ENCODE results near the gene TAS2R41.
"Not testable (repeated sequence)": the region's sequence is repeated elsewhere in the genome, so short reads cannot be mapped to it uniquely, and the experiment has no call there.

The TAS2R41 gene

GRCh38 chr7:143518941-143519340 lies 41.3 kb downstream of the TAS2R41 start:
- DNase-seq: no peak

GRCh38 chr7:143519411-143520131 lies 41.9 kb downstream of the TAS2R41 start:
- DNase-seq: peak; percentile 72 to 91 (median 78)

- not testable (repeated sequence) for DNase-seq
Observed at GRCh38 chr7:143522309-143522916, 44.7 kb downstream of the TAS2R41 start.
